NCI-H345 treated with DMSO at 0.1 percent for 48 hours (cell line): ENCODE measurements around the gene PCDHGA12.
"Not testable (repeated sequence)": the region's sequence is repeated elsewhere in the genome, so short reads cannot be mapped to it uniquely, and the experiment has no call there.

Experiments used
- DNase-seq: peaks from one replicate; lab custom pipeline; 2025; ENCODE audit not compliant: unreplicated experiment; lab: John Stamatoyannopoulos, UW

PCDHGA12 gene

DNA sequence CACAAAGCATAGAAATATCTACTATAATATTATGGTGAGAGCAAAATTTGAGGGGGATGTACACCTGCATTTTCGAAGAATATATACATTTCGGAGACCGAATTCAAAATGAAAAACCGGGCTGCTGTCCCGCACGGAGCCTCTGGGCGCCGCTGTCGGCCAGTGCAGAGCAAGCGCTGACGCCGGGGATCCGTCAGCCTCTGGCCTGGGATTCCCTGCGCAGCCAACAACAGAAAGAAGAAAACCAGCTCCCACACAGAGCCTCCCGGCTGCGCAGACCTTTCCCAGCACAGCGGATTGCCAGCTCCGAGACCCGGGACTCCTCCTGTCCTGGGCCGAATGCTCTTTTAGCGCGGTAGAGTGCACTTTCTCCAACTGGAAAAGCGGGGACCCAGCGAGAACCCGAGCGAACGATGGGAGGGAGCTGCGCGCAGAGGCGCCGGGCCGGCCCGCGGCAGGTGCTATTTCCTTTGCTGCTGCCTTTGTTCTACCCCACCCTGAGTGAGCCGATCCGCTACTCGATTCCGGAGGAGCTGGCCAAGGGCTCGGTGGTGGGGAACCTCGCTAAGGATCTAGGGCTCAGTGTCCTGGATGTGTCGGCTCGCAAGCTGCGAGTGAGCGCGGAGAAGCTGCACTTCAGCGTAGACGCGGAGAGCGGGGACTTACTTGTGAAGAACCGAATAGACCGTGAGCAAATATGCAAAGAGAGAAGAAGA is 22.4 kb upstream of the PCDHGA12 start, which contains the start of gene PCDHGB6:
Gene PCDHGB6 (plus strand): TSS at position 232 of the 716 bp plus-strand sequence. CDS start 182 bp downstream, at position 414.
- DNase-seq = not testable (repeated sequence)

DNA sequence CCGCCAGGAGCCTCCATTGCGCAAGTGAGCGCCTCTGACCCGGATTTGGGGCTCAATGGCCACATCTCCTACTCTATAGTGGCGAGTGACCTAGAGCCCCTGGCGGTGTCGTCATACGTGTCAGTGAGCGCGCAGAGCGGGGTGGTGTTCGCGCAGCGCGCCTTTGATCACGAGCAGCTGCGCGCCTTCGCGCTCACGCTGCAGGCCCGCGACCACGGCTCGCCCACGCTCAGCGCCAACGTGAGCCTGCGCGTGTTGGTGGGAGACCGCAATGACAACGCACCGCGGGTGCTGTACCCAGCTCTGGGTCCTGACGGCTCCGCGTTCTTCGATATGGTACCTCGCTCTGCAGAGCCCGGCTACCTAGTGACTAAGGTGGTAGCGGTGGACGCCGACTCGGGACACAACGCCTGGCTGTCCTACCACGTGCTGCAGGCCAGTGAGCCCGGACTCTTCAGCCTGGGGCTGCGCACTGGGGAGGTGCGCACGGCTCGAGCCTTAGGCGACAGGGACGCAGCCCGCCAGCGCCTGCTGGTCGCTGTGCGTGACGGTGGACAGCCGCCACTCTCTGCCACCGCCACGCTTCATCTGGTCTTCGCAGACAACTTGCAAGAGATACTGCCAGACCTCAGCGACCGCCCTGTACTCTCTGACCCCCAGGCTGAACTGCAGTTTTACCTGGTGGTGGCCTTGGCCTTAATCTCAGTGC is 20.6 kb upstream of the PCDHGA12 start:
- no peak for DNase-seq

DNA sequence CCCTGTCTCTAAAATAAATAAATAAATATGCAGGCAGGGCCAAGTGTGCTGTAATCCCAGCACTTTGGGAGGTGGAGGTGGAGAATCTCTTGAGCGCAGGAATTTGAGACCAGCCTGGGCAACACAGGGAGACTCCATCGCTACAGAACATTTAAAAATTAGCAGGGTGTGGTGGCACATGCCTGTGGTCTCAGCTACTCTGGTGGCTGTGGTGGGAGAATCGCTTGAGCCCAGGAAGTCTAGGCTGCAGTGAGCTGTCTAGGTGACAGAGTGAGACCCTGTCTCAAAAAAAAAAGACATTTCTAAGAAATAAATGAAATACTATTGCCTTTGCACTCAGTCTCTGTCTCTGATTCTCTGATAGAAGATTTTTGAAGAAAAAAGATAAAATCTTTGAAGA is 18.7 kb upstream of the PCDHGA12 start:
- no peak for DNase-seq

DNA sequence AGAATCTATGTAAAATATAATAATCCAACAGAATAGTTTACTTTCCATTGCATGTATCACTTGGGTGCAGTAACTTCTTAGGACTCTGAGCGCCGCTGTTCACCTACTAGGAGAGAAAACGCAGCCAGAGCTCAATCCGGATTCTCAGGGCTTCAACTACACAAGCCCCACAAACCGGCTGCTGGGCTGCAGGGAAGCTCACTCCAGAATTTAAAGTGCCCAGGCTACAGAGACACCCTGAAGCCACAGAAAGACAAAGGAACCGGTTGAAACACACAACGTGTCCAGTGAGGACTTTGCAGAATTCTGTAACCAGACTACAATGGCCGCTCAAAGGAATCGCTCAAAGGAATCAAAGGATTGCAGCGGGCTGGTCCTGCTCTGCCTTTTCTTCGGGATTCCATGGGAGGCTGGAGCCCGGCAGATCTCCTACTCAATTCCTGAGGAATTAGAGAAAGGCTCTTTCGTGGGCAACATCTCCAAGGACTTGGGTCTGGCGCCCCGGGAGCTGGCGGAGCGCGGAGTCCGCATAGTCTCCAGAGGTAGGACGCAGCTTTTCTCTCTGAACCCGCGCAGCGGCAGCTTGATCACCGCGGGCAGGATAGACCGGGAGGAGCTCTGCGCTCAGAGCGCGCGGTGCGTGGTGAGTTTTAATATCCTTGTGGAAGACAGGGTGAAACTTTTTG is 17.3 kb upstream of the PCDHGA12 start, which contains the start of gene PCDHGA10:
Gene PCDHGA10 (plus strand): TSS at position 134 of the 686 bp plus-strand sequence. CDS start 189 bp downstream, at position 323.
- no peak for DNase-seq

DNA sequence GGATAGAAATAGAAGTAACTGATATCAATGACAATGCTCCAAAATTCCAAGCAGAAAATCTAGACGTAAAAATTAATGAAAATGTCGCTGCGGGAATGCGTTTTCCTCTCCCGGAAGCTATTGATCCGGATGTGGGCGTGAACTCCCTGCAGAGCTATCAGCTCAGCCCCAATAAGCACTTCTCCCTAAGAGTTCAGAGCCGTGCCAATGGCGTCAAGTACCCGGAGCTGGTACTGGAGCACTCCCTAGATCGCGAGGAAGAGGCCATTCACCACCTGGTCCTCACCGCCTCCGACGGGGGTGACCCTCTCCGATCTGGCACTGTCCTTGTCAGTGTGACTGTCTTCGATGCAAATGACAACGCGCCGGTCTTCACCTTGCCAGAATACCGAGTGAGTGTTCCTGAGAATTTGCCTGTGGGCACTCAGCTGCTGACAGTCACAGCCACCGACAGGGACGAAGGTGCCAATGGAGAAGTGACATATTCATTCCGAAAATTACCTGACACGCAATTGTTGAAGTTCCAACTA is 16.7 kb upstream of the PCDHGA12 start:
- DNase-seq = no peak

DNA sequence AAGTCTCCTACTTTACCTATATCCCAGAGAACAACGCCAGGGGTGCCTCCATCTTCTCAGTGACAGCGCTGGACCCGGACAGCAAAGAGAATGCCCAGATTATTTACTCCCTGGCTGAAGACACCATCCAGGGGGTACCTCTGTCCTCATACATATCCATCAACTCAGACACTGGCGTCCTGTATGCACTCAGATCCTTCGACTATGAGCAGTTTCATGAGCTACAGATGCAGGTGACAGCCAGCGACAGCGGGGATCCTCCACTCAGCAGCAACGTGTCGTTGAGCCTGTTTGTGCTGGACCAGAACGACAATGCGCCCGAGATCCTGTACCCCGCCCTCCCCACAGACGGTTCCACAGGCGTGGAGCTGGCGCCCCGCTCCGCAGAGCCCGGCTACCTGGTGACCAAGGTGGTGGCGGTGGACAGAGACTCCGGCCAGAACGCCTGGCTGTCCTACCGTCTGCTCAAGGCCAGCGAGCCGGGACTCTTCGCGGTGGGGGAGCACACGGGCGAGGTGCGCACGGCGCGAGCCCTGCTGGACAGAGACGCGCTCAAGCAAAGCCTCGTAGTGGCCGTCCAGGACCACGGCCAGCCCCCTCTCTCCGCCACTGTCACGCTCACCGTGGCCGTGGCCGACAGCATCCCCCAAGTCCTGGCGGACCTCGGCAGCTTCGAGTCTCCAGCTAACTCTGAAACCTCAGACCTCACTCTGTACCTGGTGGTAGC is 15.6 kb upstream of the PCDHGA12 start:
- DNase-seq = not testable (repeated sequence)

DNA sequence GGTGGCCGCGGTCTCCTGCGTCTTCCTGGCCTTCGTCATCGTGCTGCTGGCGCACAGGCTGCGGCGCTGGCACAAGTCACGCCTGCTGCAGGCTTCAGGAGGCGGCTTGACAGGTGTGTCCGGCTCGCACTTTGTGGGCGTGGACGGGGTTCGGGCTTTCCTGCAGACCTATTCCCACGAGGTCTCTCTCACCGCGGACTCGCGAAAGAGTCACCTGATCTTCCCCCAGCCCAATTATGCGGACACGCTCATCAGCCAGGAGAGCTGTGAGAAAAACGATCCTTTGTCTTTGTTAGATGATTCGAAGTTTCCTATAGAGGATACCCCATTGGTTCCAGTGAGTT is 15.1 kb upstream of the PCDHGA12 start:
- DNase-seq = not testable (repeated sequence)

DNA sequence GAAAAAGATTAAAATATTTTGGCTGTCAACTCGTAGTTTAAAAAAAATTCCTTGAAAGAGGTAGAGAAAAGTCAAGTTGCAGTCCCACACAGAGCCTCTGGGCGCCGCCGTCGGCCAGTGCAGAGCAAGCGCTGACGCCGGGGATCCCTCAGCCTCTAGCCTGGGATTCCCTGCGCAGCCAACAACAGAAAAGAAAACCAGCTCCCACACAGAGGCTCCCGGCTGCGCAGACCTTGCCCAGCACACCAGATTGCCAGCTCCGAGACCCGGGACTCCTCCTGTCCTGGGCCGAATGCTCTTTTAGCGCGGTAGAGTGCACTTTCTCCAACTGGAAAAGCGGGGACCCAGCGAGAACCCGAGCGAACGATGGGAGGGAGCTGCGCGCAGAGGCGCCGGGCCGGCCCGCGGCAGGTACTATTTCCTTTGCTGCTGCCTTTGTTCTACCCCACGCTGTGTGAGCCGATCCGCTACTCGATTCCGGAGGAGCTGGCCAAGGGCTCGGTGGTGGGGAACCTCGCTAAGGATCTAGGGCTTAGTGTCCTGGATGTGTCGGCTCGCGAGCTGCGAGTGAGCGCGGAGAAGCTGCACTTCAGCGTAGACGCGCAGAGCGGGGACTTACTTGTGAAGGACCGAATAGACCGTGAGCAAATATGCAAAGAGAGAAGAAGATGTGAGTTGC is 12.7 kb upstream of the PCDHGA12 start, which contains the start of gene PCDHGB7:
Gene PCDHGB7 (plus strand): TSS at position 184 of the 679 bp plus-strand sequence. CDS start 183 bp downstream, at position 367.
- not testable (repeated sequence) for DNase-seq

DNA sequence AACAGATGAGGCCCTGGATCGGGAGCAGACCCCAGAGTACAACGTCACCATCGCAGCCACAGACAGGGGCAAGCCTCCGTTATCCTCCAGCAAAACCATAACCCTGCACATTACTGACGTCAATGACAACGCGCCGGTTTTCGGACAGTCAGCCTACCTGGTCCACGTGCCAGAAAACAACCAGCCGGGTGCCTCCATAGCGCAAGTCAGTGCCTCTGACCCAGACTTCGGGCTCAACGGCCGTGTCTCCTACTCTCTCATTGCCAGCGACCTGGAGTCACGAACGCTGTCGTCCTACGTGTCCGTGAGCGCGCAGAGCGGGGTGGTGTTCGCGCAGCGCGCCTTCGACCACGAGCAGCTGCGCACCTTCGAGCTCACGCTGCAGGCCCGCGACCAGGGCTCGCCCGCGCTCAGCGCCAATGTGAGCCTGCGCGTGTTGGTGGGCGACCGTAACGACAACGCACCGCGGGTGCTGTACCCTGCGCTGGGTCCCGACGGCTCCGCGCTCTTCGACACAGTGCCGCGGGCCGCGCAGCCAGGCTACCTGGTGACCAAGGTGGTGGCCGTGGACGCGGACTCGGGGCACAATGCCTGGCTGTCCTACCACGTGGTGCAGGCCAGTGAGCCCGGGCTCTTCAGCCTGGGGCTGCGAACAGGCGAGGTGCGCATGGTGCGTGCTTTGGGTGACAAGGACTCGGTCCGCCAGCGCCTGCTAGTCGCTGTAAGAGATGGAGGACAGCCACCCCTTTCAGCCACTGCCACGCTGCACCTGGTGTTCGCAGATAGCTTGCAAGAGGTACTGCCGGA is 11.0 kb upstream of the PCDHGA12 start:
- DNase-seq = no peak

DNA sequence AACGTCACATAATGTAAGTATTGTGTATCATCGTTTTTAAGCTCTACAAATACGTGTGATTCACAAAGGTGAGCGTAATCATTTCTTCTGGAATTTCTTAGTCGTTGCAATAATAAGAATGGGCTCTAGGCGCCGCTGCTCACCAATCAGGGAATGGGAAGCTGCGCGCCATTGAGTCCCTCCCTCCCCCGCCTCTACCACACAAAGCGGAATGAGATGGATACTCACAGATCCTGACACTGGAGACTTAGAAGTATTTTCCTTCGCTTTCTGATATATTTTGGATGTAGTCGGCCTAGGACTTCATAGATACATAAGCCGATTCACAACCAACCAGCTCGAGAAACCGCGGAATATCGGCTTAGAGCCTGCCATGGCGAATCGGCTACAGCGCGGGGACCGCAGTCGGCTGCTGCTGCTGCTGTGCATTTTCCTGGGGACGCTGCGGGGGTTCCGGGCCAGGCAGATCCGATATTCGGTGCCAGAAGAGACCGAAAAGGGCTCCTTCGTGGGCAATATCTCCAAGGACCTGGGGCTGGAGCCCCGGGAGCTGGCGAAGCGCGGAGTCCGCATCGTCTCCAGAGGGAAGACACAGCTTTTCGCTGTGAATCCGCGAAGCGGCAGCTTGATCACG is 9.3 kb upstream of the PCDHGA12 start, which contains the start of gene PCDHGA11:
Gene PCDHGA11 (plus strand): TSS at position 197 of the 634 bp plus-strand sequence. CDS start 177 bp downstream, at position 374.
- no peak for DNase-seq

DNA sequence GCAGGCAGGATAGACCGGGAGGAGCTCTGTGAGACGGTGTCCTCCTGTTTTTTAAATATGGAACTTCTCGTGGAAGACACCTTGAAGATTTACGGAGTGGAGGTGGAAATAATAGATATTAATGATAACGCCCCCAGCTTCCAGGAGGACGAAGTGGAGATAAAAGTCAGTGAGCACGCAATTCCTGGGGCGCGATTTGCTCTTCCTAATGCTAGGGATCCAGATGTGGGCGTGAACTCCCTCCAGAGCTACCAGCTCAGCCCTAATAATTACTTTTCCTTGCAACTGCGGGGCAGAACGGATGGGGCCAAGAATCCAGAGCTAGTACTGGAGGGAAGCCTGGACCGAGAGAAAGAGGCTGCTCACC is 8.8 kb upstream of the PCDHGA12 start:
- DNase-seq = no peak

DNA sequence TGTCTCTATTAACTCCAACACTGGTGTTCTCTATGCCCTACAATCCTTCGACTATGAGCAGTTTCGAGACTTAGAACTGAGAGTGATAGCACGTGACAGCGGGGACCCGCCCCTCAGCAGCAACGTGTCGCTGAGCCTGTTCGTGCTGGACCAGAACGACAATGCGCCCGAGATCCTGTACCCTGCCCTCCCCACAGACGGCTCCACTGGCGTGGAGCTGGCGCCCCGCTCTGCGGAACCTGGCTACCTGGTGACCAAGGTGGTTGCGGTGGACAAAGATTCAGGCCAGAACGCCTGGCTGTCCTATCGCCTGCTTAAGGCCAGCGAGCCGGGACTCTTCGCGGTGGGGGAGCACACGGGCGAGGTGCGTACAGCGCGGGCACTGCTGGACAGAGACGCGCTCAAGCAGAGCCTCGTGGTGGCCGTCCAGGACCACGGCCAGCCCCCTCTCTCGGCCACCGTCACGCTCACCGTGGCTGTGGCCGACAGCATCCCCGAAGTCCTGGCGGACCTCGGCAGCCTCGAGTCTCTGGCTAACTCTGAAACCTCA is 7.5 kb upstream of the PCDHGA12 start:
- no peak for DNase-seq

DNA sequence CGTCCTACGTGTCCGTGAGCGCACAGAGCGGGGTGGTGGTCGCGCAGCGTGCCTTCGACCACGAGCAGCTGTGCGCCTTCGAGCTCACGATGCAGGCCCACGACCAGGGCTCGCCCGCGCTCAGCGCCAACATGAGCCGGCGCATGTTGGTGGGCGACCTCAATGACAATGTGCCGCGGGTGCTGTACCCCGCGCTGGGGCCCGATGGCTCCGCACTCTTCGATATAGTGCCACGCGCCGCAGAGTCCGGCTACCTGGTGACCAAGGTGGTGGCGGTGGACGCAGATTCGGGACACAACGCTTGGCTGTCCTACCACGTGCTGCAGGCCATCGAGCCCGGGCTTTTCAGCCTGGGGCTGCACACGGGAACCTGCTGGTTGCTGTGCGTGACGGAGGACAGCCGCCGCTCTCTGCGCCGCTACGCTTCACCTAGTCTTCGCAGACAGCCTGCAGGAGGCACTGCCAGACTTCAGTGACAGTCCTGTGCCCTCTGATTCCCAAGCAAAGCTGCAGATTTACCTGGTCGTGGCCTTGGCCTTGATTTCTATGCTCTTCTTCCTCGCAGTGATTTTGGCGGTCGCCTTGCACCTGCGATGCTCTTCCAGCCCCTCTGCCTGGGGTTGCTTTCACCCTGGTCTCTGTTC is 2.4 kb upstream of the PCDHGA12 start:
- no peak for DNase-seq

DNA sequence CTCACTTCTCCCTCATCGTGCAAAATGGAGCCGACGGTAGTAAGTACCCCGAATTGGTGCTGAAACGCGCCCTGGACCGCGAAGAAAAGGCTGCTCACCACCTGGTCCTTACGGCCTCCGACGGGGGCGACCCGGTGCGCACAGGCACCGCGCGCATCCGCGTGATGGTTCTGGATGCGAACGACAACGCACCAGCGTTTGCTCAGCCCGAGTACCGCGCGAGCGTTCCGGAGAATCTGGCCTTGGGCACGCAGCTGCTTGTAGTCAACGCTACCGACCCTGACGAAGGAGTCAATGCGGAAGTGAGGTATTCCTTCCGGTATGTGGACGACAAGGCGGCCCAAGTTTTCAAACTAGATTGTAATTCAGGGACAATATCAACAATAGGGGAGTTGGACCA is 979 bp downstream of the PCDHGA12 start:
- no peak for DNase-seq

DNA sequence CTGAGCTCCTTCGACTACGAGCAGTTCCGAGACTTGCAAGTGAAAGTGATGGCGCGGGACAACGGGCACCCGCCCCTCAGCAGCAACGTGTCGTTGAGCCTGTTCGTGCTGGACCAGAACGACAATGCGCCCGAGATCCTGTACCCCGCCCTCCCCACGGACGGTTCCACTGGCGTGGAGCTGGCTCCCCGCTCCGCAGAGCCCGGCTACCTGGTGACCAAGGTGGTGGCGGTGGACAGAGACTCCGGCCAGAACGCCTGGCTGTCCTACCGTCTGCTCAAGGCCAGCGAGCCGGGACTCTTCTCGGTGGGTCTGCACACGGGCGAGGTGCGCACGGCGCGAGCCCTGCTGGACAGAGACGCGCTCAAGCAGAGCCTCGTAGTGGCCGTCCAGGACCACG is 2.0 kb downstream of the PCDHGA12 start:
- DNase-seq = not testable (repeated sequence)

DNA sequence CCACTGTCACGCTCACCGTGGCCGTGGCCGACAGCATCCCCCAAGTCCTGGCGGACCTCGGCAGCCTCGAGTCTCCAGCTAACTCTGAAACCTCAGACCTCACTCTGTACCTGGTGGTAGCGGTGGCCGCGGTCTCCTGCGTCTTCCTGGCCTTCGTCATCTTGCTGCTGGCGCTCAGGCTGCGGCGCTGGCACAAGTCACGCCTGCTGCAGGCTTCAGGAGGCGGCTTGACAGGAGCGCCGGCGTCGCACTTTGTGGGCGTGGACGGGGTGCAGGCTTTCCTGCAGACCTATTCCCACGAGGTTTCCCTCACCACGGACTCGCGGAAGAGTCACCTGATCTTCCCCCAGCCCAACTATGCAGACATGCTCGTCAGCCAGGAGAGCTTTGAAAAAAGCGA is 2.4 kb downstream of the PCDHGA12 start:
- not testable (repeated sequence) for DNase-seq

DNA sequence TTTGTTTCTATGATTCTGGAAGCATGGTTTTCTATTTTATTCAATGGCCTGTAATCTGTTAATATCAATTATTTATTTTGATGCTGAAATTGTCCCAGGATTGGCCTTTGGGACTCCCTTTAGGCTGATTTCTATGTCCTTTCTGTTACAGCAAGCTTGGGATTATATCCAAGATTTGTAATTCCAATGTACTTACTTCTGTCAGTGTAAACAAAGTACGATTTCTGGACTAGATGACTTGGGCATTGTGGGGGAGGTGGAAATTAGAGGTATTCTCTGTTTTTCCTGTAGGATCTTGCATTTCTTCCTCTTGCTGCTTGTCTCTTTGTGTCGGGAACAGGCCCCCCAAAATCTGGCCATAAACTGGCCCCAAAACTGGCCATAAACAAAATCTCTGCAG is 3.7 kb downstream of the PCDHGA12 start:
- no peak for DNase-seq

DNA sequence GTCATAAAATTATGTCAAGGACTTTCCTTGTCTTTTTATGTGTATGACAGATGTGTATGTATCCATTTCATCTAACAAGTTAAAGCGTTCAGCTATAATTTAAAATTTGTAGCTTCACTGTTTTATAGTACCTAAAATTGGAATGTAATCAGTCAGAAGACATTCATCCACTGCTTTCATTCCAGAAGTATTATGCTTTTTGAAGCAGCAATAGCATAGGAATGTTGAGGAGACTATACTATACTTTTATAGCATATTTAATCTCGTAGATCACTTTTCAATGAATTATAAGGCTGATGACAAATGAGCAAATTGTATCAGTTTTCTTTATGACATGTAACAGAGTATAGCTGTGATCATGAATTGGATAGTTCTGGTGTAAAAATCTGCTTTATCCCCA is 6.9 kb downstream of the PCDHGA12 start:
- DNase-seq = no peak
